ENCODE data around the gene CTPS2. TPM values are rescaled to one million over a fixed set of nuclear protein-coding genes. Genes with fewer than 3 reads are reported as not detected.

Gene CTPS2
- total RNA-seq, 6 donors from 2014 or later = 5.1 to 30.1 (median 10.7) TPM

DNA sequence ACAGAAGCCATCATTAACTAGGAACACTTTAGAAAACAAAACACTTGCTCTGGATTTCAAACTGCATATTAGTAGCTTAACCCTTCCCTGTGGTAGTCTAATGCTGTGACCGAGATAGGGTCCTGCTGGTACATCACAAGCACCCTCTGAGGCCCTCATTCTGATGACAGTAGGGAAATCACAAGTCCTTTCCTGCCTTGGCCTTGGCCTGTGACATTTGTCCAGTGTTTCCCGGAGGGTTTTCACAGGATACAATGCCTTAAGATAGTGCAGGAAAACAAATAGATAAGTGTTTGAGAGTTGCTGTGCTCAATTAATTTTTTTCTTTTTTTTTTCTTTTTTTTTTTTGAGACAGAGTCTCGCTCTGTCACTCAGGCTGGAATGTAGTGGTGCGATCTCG, 36.0 kb upstream of the CTPS2 start:
- H3K4me1 ChIP-seq = no peaks in the 10 kb centered on the region
- H3K4me3 ChIP-seq = no peak overlapping the region
- no peaks in the 10 kb centered on the region for H3K9me3 ChIP-seq
- no peak for TF ChIP-seq POLR2A (IDR thresholded peaks at IDR 0.05)
- no peak for TF ChIP-seq POLR2AphosphoS5 (IDR thresholded peaks at IDR 0.05)
- TF ChIP-seq, protein P1, sequence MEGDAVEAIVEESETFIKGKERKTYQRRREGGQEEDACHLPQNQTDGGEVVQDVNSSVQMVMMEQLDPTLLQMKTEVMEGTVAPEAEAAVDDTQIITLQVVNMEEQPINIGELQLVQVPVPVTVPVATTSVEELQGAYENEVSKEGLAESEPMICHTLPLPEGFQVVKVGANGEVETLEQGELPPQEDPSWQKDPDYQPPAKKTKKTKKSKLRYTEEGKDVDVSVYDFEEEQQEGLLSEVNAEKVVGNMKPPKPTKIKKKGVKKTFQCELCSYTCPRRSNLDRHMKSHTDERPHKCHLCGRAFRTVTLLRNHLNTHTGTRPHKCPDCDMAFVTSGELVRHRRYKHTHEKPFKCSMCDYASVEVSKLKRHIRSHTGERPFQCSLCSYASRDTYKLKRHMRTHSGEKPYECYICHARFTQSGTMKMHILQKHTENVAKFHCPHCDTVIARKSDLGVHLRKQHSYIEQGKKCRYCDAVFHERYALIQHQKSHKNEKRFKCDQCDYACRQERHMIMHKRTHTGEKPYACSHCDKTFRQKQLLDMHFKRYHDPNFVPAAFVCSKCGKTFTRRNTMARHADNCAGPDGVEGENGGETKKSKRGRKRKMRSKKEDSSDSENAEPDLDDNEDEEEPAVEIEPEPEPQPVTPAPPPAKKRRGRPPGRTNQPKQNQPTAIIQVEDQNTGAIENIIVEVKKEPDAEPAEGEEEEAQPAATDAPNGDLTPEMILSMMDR (IDR thresholded peaks at IDR 0.05) = no peak
- TF ChIP-seq EP300 (IDR thresholded peaks at IDR 0.05) = no peak
- 80 to 95% methylated on average over 4 to 5 of the region's 5 CpGs for WGBS, 2 donors
- H3K27ac ChIP-seq = no peak overlapping the region
- H3K27me3 ChIP-seq = no peaks in the 10 kb centered on the region
- no peak for ATAC-seq (ENCODE audit: low FRiP score in 2 of 2)
- no peak for DNase-seq
- peaks cover 5 to 80% (median 35%) of the 10 kb centered on the region in 4 donors for H3K36me3 ChIP-seq

DNA sequence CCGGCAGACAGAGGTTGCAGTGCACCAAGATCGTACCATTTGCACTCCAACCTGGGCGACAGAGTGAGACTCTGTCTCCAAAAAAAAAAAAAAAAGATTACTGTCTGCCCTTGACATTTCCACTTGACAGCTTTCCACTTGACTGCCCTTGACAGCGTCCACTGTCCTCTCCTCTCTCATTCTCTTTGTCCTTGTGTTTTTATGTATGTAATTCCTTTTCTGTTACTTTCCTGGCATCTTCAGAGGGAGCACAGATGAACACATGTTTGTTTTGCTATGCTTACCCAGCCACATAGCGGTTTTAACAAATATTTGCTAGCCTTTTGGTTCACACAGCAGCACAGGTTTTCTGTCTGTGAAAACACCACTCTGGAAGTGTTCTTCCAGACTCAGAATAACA, 33.2 kb upstream of the CTPS2 start:
- no peak for DNase-seq
- no peaks in the 10 kb centered on the region for H3K9me3 ChIP-seq
- 94 to 97% methylated on average over 5 of the region's 5 CpGs for WGBS, 2 donors
- H3K4me1 ChIP-seq = no peaks in the 10 kb centered on the region
- no peak overlapping the region for H3K4me3 ChIP-seq
- peaks cover 5 to 96% (median 40%) of the 10 kb centered on the region in 4 donors for H3K36me3 ChIP-seq
- no peak overlapping the region for H3K27ac ChIP-seq
- no peak for ATAC-seq (ENCODE audit: low FRiP score in 2 of 2)
- TF ChIP-seq EP300 (IDR thresholded peaks at IDR 0.05) (no peak), POLR2A (IDR thresholded peaks at IDR 0.05) (no peak), POLR2AphosphoS5 (IDR thresholded peaks at IDR 0.05) (no peak)
- TF ChIP-seq, protein P1 (IDR thresholded peaks at IDR 0.05) = no peak
- no peaks in the 10 kb centered on the region for H3K27me3 ChIP-seq

DNA sequence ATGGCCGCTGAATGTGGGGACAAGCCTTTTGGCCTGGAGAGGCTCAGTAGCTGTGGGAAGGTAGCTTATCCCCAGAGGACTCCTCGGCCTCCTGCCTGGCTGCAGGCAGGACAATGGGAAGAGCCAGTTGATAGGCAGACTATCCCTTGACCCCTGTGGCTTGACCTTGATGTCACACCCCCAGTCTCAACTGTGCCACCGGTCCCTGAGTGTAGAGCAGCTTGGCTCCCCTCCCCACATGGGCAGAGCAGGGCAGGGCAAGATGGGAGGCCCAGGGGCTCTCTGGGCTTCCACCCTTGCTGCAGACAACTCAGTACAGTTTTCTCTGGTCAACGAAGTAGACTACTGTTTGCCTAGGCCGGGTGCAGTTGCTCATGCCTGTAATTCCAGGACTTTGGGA, 32.6 kb upstream of the CTPS2 start:
- TF ChIP-seq, protein P1 (IDR thresholded peaks at IDR 0.05) = no peak
- no peak for TF ChIP-seq POLR2A (IDR thresholded peaks at IDR 0.05)
- no peak for TF ChIP-seq POLR2AphosphoS5 (IDR thresholded peaks at IDR 0.05)
- no peak for TF ChIP-seq EP300 (IDR thresholded peaks at IDR 0.05)
- 85 to 87% methylated on average over 2 to 5 of the region's 5 CpGs for WGBS, 2 donors
- Histone ChIP-seq H3K4me1 (no peaks in the 10 kb centered on the region), H3K4me3 (no peak overlapping the region), H3K27ac (no peak overlapping the region), H3K27me3 (no peaks in the 10 kb centered on the region), H3K36me3 (peaks cover 5 to 95% (median 37%) of the 10 kb centered on the region in 4 donors), H3K9me3 (no peaks in the 10 kb centered on the region)
- no peak for DNase-seq
- no peak for ATAC-seq (ENCODE audit: low FRiP score in 2 of 2)

DNA sequence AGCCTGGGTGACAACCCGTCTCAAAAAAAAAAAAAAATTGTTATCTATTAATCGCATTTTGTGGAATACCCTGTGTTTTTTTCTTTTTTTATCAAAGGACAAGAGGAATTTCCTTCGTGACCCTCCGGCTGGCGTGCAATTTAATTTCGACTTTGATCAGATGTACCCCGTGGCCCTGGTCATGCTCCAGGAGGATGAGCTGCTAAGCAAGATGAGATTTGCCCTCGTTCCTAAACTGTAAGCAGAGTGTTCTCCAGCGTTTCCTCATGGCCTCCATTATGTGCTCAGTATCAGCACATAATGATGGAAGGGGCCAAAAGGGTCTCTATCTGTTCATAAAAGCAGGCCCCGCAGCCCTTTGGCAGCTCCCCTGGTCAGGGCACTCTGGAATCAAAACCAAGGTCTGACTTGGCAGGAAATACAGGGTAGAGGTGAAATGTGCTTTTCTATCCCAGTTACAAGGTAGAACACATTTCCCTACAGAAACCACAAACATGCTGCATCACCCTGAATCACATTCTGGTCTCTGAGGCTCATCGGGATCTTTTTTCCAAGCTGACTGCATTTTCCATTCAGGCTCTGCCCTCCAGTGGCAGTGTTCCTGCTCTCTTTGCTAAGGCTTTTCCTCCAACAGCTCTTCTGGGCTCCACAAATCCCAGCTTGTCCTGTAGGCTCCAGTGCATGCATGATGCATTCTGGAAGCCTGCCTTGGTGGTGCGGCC, 31.3 kb upstream of the CTPS2 start:
- TF ChIP-seq EP300 (IDR thresholded peaks at IDR 0.05) = no peak
- TF ChIP-seq POLR2AphosphoS5 (IDR thresholded peaks at IDR 0.05) = no peak
- TF ChIP-seq POLR2A (IDR thresholded peaks at IDR 0.05) = no peak
- Histone ChIP-seq H3K9me3 (no peaks in the 10 kb centered on the region), H3K4me3 (no peak overlapping the region), H3K27ac (no peak overlapping the region), H3K36me3 (peaks cover 5 to 87% (median 35%) of the 10 kb centered on the region in 4 donors), H3K27me3 (no peaks in the 10 kb centered on the region), H3K4me1 (no peaks in the 10 kb centered on the region)
- WGBS, 2 donors = 93 to 94% methylated on average over 10 to 12 of the region's 12 CpGs
- ATAC-seq (ENCODE audit: low FRiP score in 2 of 2) (no peak), DNase-seq (no peak)

DNA sequence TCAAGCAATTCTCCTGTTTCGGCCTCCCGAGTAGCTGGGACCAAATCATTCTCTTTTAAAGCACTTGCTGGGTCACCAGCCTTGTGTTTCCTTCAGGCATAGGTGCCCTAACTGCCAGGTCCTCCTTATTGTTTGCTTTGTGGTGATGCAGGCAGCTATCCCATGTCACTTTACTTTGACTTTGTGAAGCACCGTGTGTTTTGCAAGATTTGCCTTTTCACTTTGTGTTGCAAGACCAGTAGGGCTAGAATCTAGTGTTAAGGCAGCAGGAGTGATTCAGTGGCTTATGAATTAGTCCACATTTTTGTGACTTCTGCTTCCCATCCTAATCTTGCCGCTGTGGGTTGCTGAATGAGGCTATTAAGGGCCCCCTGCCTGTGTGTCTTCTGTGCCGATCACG, 27.1 kb upstream of the CTPS2 start:
- H3K27ac ChIP-seq = no peak overlapping the region
- ATAC-seq (ENCODE audit: low FRiP score in 2 of 2) (no peak), DNase-seq (peak in 1 of 2 donors; percentile 28)
- H3K36me3 ChIP-seq = peaks cover 3 to 84% (median 33%) of the 10 kb centered on the region in 4 donors
- H3K4me1 ChIP-seq = no peaks in the 10 kb centered on the region
- no peaks in the 10 kb centered on the region for H3K9me3 ChIP-seq
- 53 to 70% methylated on average over 5 to 6 of the region's 6 CpGs for WGBS, 2 donors
- H3K4me3 ChIP-seq = no peak overlapping the region
- H3K27me3 ChIP-seq = no peaks in the 10 kb centered on the region
- TF ChIP-seq EP300 (IDR thresholded peaks at IDR 0.05) (no peak), POLR2A (IDR thresholded peaks at IDR 0.05) (no peak), POLR2AphosphoS5 (IDR thresholded peaks at IDR 0.05) (no peak)
- TF ChIP-seq, protein P1 (IDR thresholded peaks at IDR 0.05) = no peak

All from upper lobe of left lung (tissue), 6 donors.